ENCODE data around the gene DPEP2NB.
"Not testable (repeated sequence)": the region's sequence is repeated elsewhere in the genome, so short reads cannot be mapped to it uniquely, and the experiment has no call there.

DPEP2NB gene

GRCh38 chr16:68003031-68003430, 12.7 kb downstream of the DPEP2NB start:
- H4K20me1 ChIP-seq (ENCODE audit: insufficient read depth, low read length, poor library complexity, severe bottlenecking), result no peaks in the 10 kb centered on the region
- no peaks in the 10 kb centered on the region for H3K27me3 ChIP-seq (ENCODE audit: insufficient read depth, low read length, poor library complexity, severe bottlenecking)
- no peak overlapping the region for H3K9ac ChIP-seq (ENCODE audit: low read depth, low read length, poor library complexity, severe bottlenecking)
- no peaks in the 10 kb centered on the region for H3K9me2 ChIP-seq (replicated peaks; ENCODE audit: low read depth, low read length)
- peaks cover 11% of the 10 kb centered on the region; the same call in 1 of the 2 replicates for H3F3A ChIP-seq (ENCODE audit: low read depth)
- no peaks in the 10 kb centered on the region for H3K9me3 ChIP-seq (ENCODE audit: insufficient read depth, low read depth, low read length)
- no peaks in the 10 kb centered on the region for H3K79me2 ChIP-seq (ENCODE audit: insufficient read depth, low read length)
- H3K4me1 ChIP-seq (ENCODE audit: insufficient read depth, low read length, poor library complexity, severe bottlenecking), result peaks cover 18% of the 10 kb centered on the region
- no peak for TF ChIP-seq CTCF (conservative IDR thresholded peaks at IDR 0.05; ENCODE audit: low read length)
- no peak for TF ChIP-seq EZH2phosphoT487 (IDR thresholded peaks at IDR 0.05; ENCODE audit: borderline replicate concordance)
- no peak overlapping the region for H3K4me2 ChIP-seq (ENCODE audit: low read depth, low read length, poor library complexity, severe bottlenecking)
- H2AFZ ChIP-seq (ENCODE audit: low read length), result no peak overlapping the region
- H3K4me3 ChIP-seq (ENCODE audit: low read length, poor library complexity, severe bottlenecking), result no peak overlapping the region
- H3K36me3 ChIP-seq (ENCODE audit: insufficient read depth, low read length), result no peaks in the 10 kb centered on the region

DNA sequence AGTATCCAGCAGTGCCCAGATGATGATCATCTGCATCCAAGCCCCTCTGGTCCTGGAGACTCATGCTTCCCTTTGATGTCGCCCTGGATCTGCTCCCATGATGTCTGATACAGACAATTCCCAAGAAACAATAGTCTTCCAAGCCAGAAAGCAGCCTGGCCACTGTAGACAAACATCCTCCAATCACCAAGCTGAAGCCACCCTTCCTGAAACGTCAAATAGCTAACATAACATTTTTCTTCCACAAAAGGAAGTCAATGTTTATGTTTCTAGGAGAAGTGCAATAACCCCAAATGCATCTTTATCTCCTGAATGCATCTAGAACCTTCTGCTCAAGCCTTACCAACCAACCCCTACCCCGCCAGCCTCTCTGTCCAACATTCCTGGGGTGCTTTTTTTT, 15.3 kb downstream of the DPEP2NB start:
- TF ChIP-seq CTCF (conservative IDR thresholded peaks at IDR 0.05; ENCODE audit: low read length), result no peak
- TF ChIP-seq EZH2phosphoT487 (IDR thresholded peaks at IDR 0.05; ENCODE audit: borderline replicate concordance), result no peak
- peak overlapping the region; percentile 70 for H3K4me3 ChIP-seq (ENCODE audit: low read length, poor library complexity, severe bottlenecking)
- peaks cover 11% of the 10 kb centered on the region; the same call in 1 of the 2 replicates for H3F3A ChIP-seq (ENCODE audit: low read depth)
- peaks cover 18% of the 10 kb centered on the region for H3K4me1 ChIP-seq (ENCODE audit: insufficient read depth, low read length, poor library complexity, severe bottlenecking)
- no peaks in the 10 kb centered on the region for H3K79me2 ChIP-seq (ENCODE audit: insufficient read depth, low read length)
- H3K27me3 ChIP-seq (ENCODE audit: insufficient read depth, low read length, poor library complexity, severe bottlenecking), result no peaks in the 10 kb centered on the region
- peak overlapping the region; percentile 69 for H3K9ac ChIP-seq (ENCODE audit: low read depth, low read length, poor library complexity, severe bottlenecking)
- no peaks in the 10 kb centered on the region for H3K9me2 ChIP-seq (replicated peaks; ENCODE audit: low read depth, low read length)
- H3K4me2 ChIP-seq (ENCODE audit: low read depth, low read length, poor library complexity, severe bottlenecking), result peak overlapping the region; percentile 72
- H4K20me1 ChIP-seq (ENCODE audit: insufficient read depth, low read length, poor library complexity, severe bottlenecking), result no peaks in the 10 kb centered on the region
- H3K9me3 ChIP-seq (ENCODE audit: insufficient read depth, low read depth, low read length), result no peaks in the 10 kb centered on the region
- no peak overlapping the region for H2AFZ ChIP-seq (ENCODE audit: low read length)
- no peaks in the 10 kb centered on the region for H3K36me3 ChIP-seq (ENCODE audit: insufficient read depth, low read length)

GRCh38 chr16:67999985-68000384, 15.7 kb downstream of the DPEP2NB start:
- H4K20me1 ChIP-seq (ENCODE audit: insufficient read depth, low read length, poor library complexity, severe bottlenecking), result no peaks in the 10 kb centered on the region
- peak overlapping the region; percentile 72 for H3K4me2 ChIP-seq (ENCODE audit: low read depth, low read length, poor library complexity, severe bottlenecking)
- no peaks in the 10 kb centered on the region for H3K27me3 ChIP-seq (ENCODE audit: insufficient read depth, low read length, poor library complexity, severe bottlenecking)
- TF ChIP-seq EZH2phosphoT487 (IDR thresholded peaks at IDR 0.05; ENCODE audit: borderline replicate concordance), result no peak
- TF ChIP-seq CTCF (conservative IDR thresholded peaks at IDR 0.05; ENCODE audit: low read length), result no peak
- peaks cover 11% of the 10 kb centered on the region; the same call in 1 of the 2 replicates for H3F3A ChIP-seq (ENCODE audit: low read depth)
- no peaks in the 10 kb centered on the region for H3K9me3 ChIP-seq (ENCODE audit: insufficient read depth, low read depth, low read length)
- H3K4me1 ChIP-seq (ENCODE audit: insufficient read depth, low read length, poor library complexity, severe bottlenecking), result peaks cover 18% of the 10 kb centered on the region
- no peak overlapping the region for H2AFZ ChIP-seq (ENCODE audit: low read length)
- peak overlapping the region; percentile 70 for H3K4me3 ChIP-seq (ENCODE audit: low read length, poor library complexity, severe bottlenecking)
- no peaks in the 10 kb centered on the region for H3K79me2 ChIP-seq (ENCODE audit: insufficient read depth, low read length)
- no peaks in the 10 kb centered on the region for H3K9me2 ChIP-seq (replicated peaks; ENCODE audit: low read depth, low read length)
- H3K9ac ChIP-seq (ENCODE audit: low read depth, low read length, poor library complexity, severe bottlenecking), result peak overlapping the region; percentile 69
- no peaks in the 10 kb centered on the region for H3K36me3 ChIP-seq (ENCODE audit: insufficient read depth, low read length)

- not testable (repeated sequence) for H4K20me1 ChIP-seq (ENCODE audit: insufficient read depth, low read length, poor library complexity, severe bottlenecking); H3K9me2 ChIP-seq (replicated peaks; ENCODE audit: low read depth, low read length); H3K36me3 ChIP-seq (ENCODE audit: insufficient read depth, low read length); H3K79me2 ChIP-seq (ENCODE audit: insufficient read depth, low read length); H3K27me3 ChIP-seq (ENCODE audit: insufficient read depth, low read length, poor library complexity, severe bottlenecking); H3K9me3 ChIP-seq (ENCODE audit: insufficient read depth, low read depth, low read length)
- peaks cover 18% of the 10 kb centered on the region for H3K4me1 ChIP-seq (ENCODE audit: insufficient read depth, low read length, poor library complexity, severe bottlenecking)
- peak within 1 kb of the TSS; percentile 70 for H3K4me3 ChIP-seq (ENCODE audit: low read length, poor library complexity, severe bottlenecking)
- peak within 1 kb of the TSS; percentile 16 for H2AFZ ChIP-seq (ENCODE audit: low read length)
- H3K9ac ChIP-seq (ENCODE audit: low read depth, low read length, poor library complexity, severe bottlenecking), result peak within 1 kb of the TSS; percentile 69
- peak within 1 kb of the TSS; percentile 72 for H3K4me2 ChIP-seq (ENCODE audit: low read depth, low read length, poor library complexity, severe bottlenecking)
- H3F3A ChIP-seq (ENCODE audit: low read depth), result peaks cover 11% of the 10 kb centered on the region; the same call in 1 of the 2 replicates
Observed at GRCh38 chr16:67998779-67999688, 16.7 kb downstream of the DPEP2NB start, which contains the start of gene DPEP2. TSS of gene DPEP2 (minus strand) at chr16:67999484. CDS start at chr16:67993212, 6,272 bp downstream.

GRCh38 chr16:67998231-67998778, 17.4 kb downstream of the DPEP2NB start:
- not testable (repeated sequence) for H3K9me2 ChIP-seq (replicated peaks; ENCODE audit: low read depth, low read length); H3K9me3 ChIP-seq (ENCODE audit: insufficient read depth, low read depth, low read length); H3K27me3 ChIP-seq (ENCODE audit: insufficient read depth, low read length, poor library complexity, severe bottlenecking); H4K20me1 ChIP-seq (ENCODE audit: insufficient read depth, low read length, poor library complexity, severe bottlenecking); H3K36me3 ChIP-seq (ENCODE audit: insufficient read depth, low read length); H3K79me2 ChIP-seq (ENCODE audit: insufficient read depth, low read length); H2AFZ ChIP-seq (ENCODE audit: low read length)
- H3K9ac ChIP-seq (ENCODE audit: low read depth, low read length, poor library complexity, severe bottlenecking), result peak overlapping the region; percentile 42
- H3K4me2 ChIP-seq (ENCODE audit: low read depth, low read length, poor library complexity, severe bottlenecking), result peak overlapping the region; percentile 72
- H3K4me1 ChIP-seq (ENCODE audit: insufficient read depth, low read length, poor library complexity, severe bottlenecking), result peaks cover 25% of the 10 kb centered on the region
- H3F3A ChIP-seq (ENCODE audit: low read depth), result peaks cover 11% of the 10 kb centered on the region; the same call in 1 of the 2 replicates
- H3K4me3 ChIP-seq (ENCODE audit: low read length, poor library complexity, severe bottlenecking), result peak overlapping the region; percentile 70

Data from Loucy (cell line).